Keratinocyte (primary cell): ENCODE results near the gene TMEM9. TPM values are rescaled to one million over a fixed set of nuclear protein-coding genes. Genes with fewer than 3 reads are reported as not detected.

Experiments used
- DNase-seq: peaks from one replicate; pipeline ENCODE4 v3.0.0-alpha.2; 2011; ENCODE audit warnings: low read depth, missing footprints, low spot score
- FAIRE-seq: peaks from 2 replicates; lab custom pipeline; 2011; peaks lifted over from hg19 to GRCh38; lab: Jason Lieb, UNC
- H2AFZ ChIP-seq: 2 replicates; pipeline ENCODE4 v1.6.0; 2012; ENCODE audit warnings: low read length, control low read depth, inconsistent platforms; ENCODE audit not compliant: control insufficient read depth
- H3K27ac ChIP-seq: 2 replicates; pipeline ENCODE4 v1.5.1; 2011; ENCODE audit warnings: low read length; ENCODE audit not compliant: control insufficient read depth, insufficient read depth
- H3K27me3 ChIP-seq: 3 replicates; pipeline ENCODE4 v1.6.0; 2011; ENCODE audit warnings: low read length; ENCODE audit not compliant: control insufficient read depth, insufficient read depth; ENCODE audit errors: extremely low read depth
- H3K36me3 ChIP-seq, 2 experiments: 2 replicates in 1 of 2; 3 replicates in 1 of 2; pipeline ENCODE4 v1.5.1; 2011; ENCODE audit warnings: low read length in 2 of 2, mild to moderate bottlenecking in 1 of 2; ENCODE audit not compliant: control insufficient read depth in 2 of 2, insufficient read depth in 2 of 2; ENCODE audit errors: extremely low read depth in 1 of 2
- H3K4me1 ChIP-seq: 3 replicates; pipeline ENCODE4 v1.5.1; 2011; ENCODE audit warnings: low read length; ENCODE audit not compliant: control insufficient read depth, insufficient read depth; ENCODE audit errors: extremely low read depth
- H3K4me2 ChIP-seq: 3 replicates; pipeline ENCODE4 v1.6.0; 2011; ENCODE audit warnings: low read depth, low read length; ENCODE audit not compliant: control insufficient read depth, insufficient read depth; ENCODE audit errors: extremely low read depth
- H3K4me3 ChIP-seq, 3 experiments: fragments of 200-600 bp in 1 of 3; sonication (generic) in 1 of 3; 2 replicates in 2 of 3; 3 replicates in 1 of 3; pipeline ENCODE4 v1.5.1; 2011 to 2016; ENCODE audit warnings: low read length in 3 of 3, mild to moderate bottlenecking in 3 of 3, control low read depth in 2 of 3, inconsistent platforms in 1 of 3, low read depth in 1 of 3, mixed read lengths in 1 of 3, mixed run types in 1 of 3, moderate library complexity in 1 of 3; ENCODE audit not compliant: control insufficient read depth in 2 of 3, insufficient read depth in 2 of 3; ENCODE audit errors: extremely low read depth in 1 of 3
- H3K79me2 ChIP-seq: 2 replicates; pipeline ENCODE4 v1.6.0; 2012; ENCODE audit warnings: low read length; ENCODE audit not compliant: control insufficient read depth, insufficient read depth
- H3K9ac ChIP-seq: 3 replicates; pipeline ENCODE4 v1.6.0; 2011; ENCODE audit warnings: low read length; ENCODE audit not compliant: control insufficient read depth, insufficient read depth; ENCODE audit errors: extremely low read depth
- H3K9me1 ChIP-seq: 3 replicates; pipeline ENCODE4 v1.6.0; 2011; ENCODE audit warnings: low read length; ENCODE audit not compliant: control insufficient read depth, insufficient read depth; ENCODE audit errors: extremely low read depth
- H3K9me3 ChIP-seq: 2 replicates; pipeline ENCODE4 v1.5.1; 2012; ENCODE audit warnings: low read depth, low read length; ENCODE audit not compliant: control insufficient read depth
- H4K20me1 ChIP-seq: 3 replicates; pipeline ENCODE4 v1.6.0; 2011; ENCODE audit warnings: low read length; ENCODE audit not compliant: control insufficient read depth, insufficient read depth; ENCODE audit errors: extremely low read depth
- EZH2 ChIP-seq: IDR thresholded peaks from one replicate; pipeline ENCODE4 v1.6.1; 2012; ENCODE audit warnings: inconsistent platforms, mild to moderate bottlenecking, low read length, moderate library complexity
- dilution Hi-C: fragments of 300-500 bp; cut with MboI; formaldehyde crosslinking; loops from one replicate; pipeline ENCODE4 v1.7.0; 2020; ENCODE audit warnings: low sequenced_read_pairs; ENCODE audit not compliant: extremely low pct_ligation_motif_present
- polyA plus RNA-seq, 5 experiments: library from polyadenylated mRNA; depleted of rRNA in 3 of 5; stranded (reverse) in 3 of 5; stranded (forward) in 1 of 5; unstranded in 1 of 5; fragments of >200 nt; gene quantifications; 1 replicate in 1 of 5; 2 replicates in 3 of 5; 3 replicates in 1 of 5; pipeline versions ENCODE4 v1.2.1 to v1.2.3, GENCODE V29; 2011 to 2012; ENCODE audit warnings: missing spikeins in 2 of 5, low read depth in 1 of 5, low replicate concordance in 1 of 5
- TF ChIP-seq, protein P1 (sequence below), 3 experiments: IDR thresholded peaks in 1 of 3; conservative IDR thresholded peaks in 1 of 3; optimal IDR thresholded peaks in 1 of 3; 2 replicates in 2 of 3; 3 replicates in 1 of 3; pipeline versions ENCODE3 to v1.5.1; 2011; ENCODE audit warnings: low read length in 3 of 3, mild to moderate bottlenecking in 3 of 3, moderate library complexity in 2 of 3, control low read depth in 1 of 3, inconsistent platforms in 1 of 3; ENCODE audit not compliant: insufficient read depth in 2 of 3; ENCODE audit errors: extremely low read depth in 1 of 3

The TMEM9 gene
- polyA plus RNA-seq, 1 donor (not counting 4 experiments of a cell fraction or from before 2014, with no cell fraction given) = 56.0 TPM

GRCh38 chr1:201144701-201145100 lies 9.6 kb downstream of the TMEM9 start:
- no peak for FAIRE-seq
- H3K9me3 ChIP-seq = no peaks in the 10 kb centered on the region
- H3K36me3 ChIP-seq = peaks cover 23 to 30% of the 10 kb centered on the region in 2 experiments
- no peak overlapping the region for H3K4me2 ChIP-seq
- H3K4me3 ChIP-seq = no peak overlapping the region
- no peaks in the 10 kb centered on the region for H4K20me1 ChIP-seq
- no peaks in the 10 kb centered on the region for H3K4me1 ChIP-seq
- H2AFZ ChIP-seq = no peak overlapping the region
- no peaks in the 10 kb centered on the region for H3K27me3 ChIP-seq
- dilution Hi-C loops = no loop called here
- H3K27ac ChIP-seq = no peak overlapping the region
- no peaks in the 10 kb centered on the region for H3K79me2 ChIP-seq
- TF ChIP-seq, protein P1, sequence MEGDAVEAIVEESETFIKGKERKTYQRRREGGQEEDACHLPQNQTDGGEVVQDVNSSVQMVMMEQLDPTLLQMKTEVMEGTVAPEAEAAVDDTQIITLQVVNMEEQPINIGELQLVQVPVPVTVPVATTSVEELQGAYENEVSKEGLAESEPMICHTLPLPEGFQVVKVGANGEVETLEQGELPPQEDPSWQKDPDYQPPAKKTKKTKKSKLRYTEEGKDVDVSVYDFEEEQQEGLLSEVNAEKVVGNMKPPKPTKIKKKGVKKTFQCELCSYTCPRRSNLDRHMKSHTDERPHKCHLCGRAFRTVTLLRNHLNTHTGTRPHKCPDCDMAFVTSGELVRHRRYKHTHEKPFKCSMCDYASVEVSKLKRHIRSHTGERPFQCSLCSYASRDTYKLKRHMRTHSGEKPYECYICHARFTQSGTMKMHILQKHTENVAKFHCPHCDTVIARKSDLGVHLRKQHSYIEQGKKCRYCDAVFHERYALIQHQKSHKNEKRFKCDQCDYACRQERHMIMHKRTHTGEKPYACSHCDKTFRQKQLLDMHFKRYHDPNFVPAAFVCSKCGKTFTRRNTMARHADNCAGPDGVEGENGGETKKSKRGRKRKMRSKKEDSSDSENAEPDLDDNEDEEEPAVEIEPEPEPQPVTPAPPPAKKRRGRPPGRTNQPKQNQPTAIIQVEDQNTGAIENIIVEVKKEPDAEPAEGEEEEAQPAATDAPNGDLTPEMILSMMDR (optimal IDR thresholded peaks at IDR 0.05 in 1 of 3, IDR thresholded peaks at IDR 0.05 in 1 of 3, conservative IDR thresholded peaks at IDR 0.05 in 1 of 3; ENCODE audit: extremely low read depth in 1 of 3, insufficient read depth in 2 of 3, low read length in 3 of 3) = no peak
- no peak for TF ChIP-seq EZH2
- DNase-seq = no peak
- no peak overlapping the region for H3K9ac ChIP-seq
- H3K9me1 ChIP-seq = no peaks in the 10 kb centered on the region

- H3K9me1 ChIP-seq = no peaks in the 10 kb centered on the region
- H3K9me3 ChIP-seq = no peaks in the 10 kb centered on the region
- H3K4me1 ChIP-seq = no peaks in the 10 kb centered on the region
- DNase-seq (no peak), FAIRE-seq (no peak)
- no peak overlapping the region for H3K9ac ChIP-seq
- no peak overlapping the region for H3K27ac ChIP-seq
- no peaks in the 10 kb centered on the region for H3K79me2 ChIP-seq
- TF ChIP-seq EZH2 = no peak
- TF ChIP-seq, protein P1 (optimal IDR thresholded peaks at IDR 0.05 in 1 of 3, IDR thresholded peaks at IDR 0.05 in 1 of 3, conservative IDR thresholded peaks at IDR 0.05 in 1 of 3; ENCODE audit: extremely low read depth in 1 of 3, insufficient read depth in 2 of 3, low read length in 3 of 3) = no peak
- H2AFZ ChIP-seq = no peak overlapping the region
- H3K36me3 ChIP-seq = peaks cover 23 to 30% of the 10 kb centered on the region in 2 experiments
- dilution Hi-C loops = no loop called here
- no peak overlapping the region for H3K4me2 ChIP-seq
- H3K4me3 ChIP-seq = no peak overlapping the region
- H3K27me3 ChIP-seq = no peaks in the 10 kb centered on the region
- H4K20me1 ChIP-seq = no peaks in the 10 kb centered on the region
These were observed 10.3 kb downstream of the TMEM9 start for GRCh38 chr1:201143726-201144635.
